KG1 (cell line): ENCODE measurements around the gene MRPL48.

Experiments used
- DNase-seq: peaks from one replicate; lab custom pipeline; 2025; lab: John Stamatoyannopoulos, UW

MRPL48 gene

DNA sequence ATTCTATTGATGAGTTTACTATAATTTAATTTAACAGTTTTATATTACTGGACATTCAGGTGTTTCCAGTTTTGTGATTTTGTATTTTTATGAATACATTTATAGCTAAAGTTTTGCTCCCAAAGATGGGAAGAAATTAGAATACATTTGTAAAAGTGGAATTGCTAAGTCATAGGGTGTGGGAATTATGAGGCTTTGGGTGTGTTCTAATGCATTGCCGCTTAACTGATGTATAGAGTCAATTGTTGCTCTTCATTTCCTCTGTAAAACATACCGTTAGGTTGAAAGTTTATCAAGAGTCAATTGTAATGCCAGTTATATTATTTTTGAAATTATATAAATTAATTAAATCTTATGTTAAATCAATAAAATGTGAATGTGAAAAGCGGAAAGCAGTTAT is 105.4 kb downstream of the MRPL48 start:
- no peak for DNase-seq

DNA sequence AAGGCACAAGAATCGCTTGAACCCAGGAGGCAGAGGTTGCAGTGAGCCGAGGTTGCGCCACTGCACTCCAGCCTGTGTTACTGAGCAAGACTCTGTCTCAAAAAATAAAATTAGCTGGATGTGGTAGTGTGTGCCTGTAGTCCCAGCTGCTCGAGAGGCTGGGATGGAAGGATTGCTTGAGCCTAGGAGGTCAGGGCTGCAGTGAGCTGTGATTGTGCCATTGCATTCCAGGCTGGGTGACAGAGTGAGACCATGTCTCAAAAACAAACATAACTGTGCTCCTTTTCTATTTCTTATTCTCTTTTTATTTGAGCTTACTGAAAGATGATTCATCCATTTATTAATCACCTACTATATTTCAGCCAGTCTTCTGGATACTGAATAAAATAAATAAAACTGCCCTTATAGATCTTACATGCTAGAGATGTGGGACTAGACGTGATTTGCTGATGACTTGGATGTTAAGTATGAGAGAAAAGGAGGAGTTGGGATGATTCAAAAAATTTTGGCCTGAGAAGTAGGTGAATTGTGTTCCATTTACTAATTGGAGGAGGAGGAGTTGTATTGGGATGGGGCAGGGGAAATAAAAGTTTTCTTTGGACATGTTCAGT is 107.2 kb downstream of the MRPL48 start:
- no peak for DNase-seq

DNA sequence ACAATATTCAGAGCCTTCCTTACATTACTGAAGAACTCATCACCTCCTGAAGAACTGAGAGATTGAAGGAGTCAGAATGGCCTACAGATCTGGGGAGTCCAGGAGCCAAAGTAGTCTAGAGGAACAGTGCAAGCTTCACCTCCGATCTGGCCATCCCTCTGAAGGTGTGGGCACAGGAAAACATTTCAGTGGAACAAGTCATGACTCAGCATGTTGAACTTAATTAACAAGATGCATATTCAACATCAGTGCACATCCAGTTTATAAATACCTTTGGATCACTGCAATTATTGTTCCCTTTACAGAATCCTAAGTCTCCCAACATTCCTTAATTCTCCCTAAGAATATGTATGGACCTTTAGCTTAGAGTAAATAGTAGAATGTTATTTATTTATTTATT is 114.6 kb downstream of the MRPL48 start:
- no peak for DNase-seq

DNA sequence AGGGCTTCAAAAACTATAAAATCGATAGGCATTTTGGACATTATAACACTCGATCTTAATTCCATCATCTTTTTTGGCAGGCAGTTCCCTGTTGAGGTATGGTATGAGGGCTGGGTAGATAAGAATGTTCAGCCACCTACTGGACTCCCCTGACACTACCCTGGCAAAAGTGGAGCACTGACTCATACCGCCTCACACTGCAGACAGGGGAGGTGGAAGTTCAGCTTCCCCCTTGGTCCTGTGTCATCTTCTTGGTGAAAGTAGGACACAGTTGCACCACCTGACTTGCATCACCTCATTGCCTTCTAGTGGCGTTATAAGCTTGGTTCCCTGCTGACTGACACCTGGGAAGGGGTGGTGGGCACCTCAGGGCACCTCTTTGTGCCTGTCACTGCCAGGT is 119.5 kb downstream of the MRPL48 start:
- DNase-seq = no peak

DNA sequence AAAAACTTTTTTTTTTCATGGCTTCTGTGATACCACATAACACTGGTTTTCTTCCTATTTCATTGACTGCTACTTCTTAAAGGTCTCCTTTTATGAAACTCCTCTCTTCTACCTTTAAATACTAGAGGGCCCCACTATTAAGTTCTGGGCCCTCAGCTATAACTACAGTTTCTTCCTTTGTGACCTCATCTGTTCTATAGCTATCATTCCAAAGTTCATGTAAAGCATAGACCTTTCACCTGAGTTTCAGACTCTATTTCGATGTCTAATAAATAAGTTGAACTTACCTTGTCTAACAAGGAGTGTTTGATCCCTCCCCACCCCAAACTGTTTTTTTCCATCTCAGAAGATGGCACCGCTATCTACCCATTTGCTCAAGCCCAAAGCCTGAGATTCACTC is 124.4 kb downstream of the MRPL48 start:
- no peak for DNase-seq

DNA sequence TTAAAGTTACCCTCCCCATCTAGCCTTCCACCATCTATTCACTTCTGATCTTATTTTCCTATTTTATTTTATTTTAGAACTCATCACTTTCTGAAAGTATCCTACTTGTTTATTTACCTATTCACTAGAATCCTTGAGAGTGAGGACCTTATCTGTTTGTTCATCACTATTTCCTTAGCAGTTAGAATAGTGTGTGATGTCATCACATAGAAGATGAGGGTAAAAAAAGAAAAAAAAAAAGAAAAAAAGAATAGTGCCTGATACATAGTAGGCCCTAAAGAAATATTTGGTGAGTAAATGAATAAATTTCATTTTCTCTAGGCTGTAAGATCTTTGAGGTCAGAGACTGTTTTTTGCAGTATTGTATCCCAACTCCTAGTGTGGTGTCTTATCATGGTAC is 125.8 kb downstream of the MRPL48 start:
- no peak for DNase-seq

DNA sequence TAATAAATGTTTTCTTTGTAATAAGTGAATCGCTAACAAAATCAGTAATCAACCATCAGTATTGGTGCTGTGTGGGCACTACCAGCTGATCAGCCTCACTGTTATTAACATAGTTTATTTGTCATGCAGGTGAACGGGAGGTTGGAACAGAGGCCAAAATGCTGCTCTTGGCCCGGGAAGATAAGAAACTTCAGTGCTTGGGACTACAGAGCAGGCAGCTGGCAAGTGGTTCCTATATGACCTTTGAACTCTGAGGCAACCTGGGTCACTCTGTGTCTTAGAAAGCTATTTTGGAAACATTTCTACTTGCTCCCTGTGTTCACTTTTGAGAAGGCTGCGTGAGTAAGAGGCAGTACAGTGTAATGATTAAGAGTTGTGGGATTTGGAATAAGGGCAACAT is 126.6 kb downstream of the MRPL48 start:
- no peak for DNase-seq
